Keratinocyte (primary cell): ENCODE results near the gene OSBPL5. TPM values are rescaled to one million over a fixed set of nuclear protein-coding genes. Genes with fewer than 3 reads are reported as not detected.

ENCODE experiments used
- DNase-seq: peaks from one replicate; pipeline ENCODE4 v3.0.0-alpha.2; 2011; ENCODE audit warnings: low read depth, missing footprints, low spot score
- FAIRE-seq: peaks from 2 replicates; lab custom pipeline; 2011; peaks lifted over from hg19 to GRCh38; lab: Jason Lieb, UNC
- H2AFZ ChIP-seq: 2 replicates; pipeline ENCODE4 v1.6.0; 2012; ENCODE audit warnings: low read length, control low read depth, inconsistent platforms; ENCODE audit not compliant: control insufficient read depth
- H3K27ac ChIP-seq: 2 replicates; pipeline ENCODE4 v1.5.1; 2011; ENCODE audit warnings: low read length; ENCODE audit not compliant: control insufficient read depth, insufficient read depth
- H3K27me3 ChIP-seq: 3 replicates; pipeline ENCODE4 v1.6.0; 2011; ENCODE audit warnings: low read length; ENCODE audit not compliant: control insufficient read depth, insufficient read depth; ENCODE audit errors: extremely low read depth
- H3K36me3 ChIP-seq, 2 experiments: 2 replicates in 1 of 2; 3 replicates in 1 of 2; pipeline ENCODE4 v1.5.1; 2011; ENCODE audit warnings: low read length in 2 of 2, mild to moderate bottlenecking in 1 of 2; ENCODE audit not compliant: control insufficient read depth in 2 of 2, insufficient read depth in 2 of 2; ENCODE audit errors: extremely low read depth in 1 of 2
- H3K4me1 ChIP-seq: 3 replicates; pipeline ENCODE4 v1.5.1; 2011; ENCODE audit warnings: low read length; ENCODE audit not compliant: control insufficient read depth, insufficient read depth; ENCODE audit errors: extremely low read depth
- H3K4me2 ChIP-seq: 3 replicates; pipeline ENCODE4 v1.6.0; 2011; ENCODE audit warnings: low read depth, low read length; ENCODE audit not compliant: control insufficient read depth, insufficient read depth; ENCODE audit errors: extremely low read depth
- H3K4me3 ChIP-seq, 3 experiments: fragments of 200-600 bp in 1 of 3; sonication (generic) in 1 of 3; 2 replicates in 2 of 3; 3 replicates in 1 of 3; pipeline ENCODE4 v1.5.1; 2011 to 2016; ENCODE audit warnings: low read length in 3 of 3, mild to moderate bottlenecking in 3 of 3, control low read depth in 2 of 3, inconsistent platforms in 1 of 3, low read depth in 1 of 3, mixed read lengths in 1 of 3, mixed run types in 1 of 3, moderate library complexity in 1 of 3; ENCODE audit not compliant: control insufficient read depth in 2 of 3, insufficient read depth in 2 of 3; ENCODE audit errors: extremely low read depth in 1 of 3
- H3K79me2 ChIP-seq: 2 replicates; pipeline ENCODE4 v1.6.0; 2012; ENCODE audit warnings: low read length; ENCODE audit not compliant: control insufficient read depth, insufficient read depth
- H3K9ac ChIP-seq: 3 replicates; pipeline ENCODE4 v1.6.0; 2011; ENCODE audit warnings: low read length; ENCODE audit not compliant: control insufficient read depth, insufficient read depth; ENCODE audit errors: extremely low read depth
- H3K9me1 ChIP-seq: 3 replicates; pipeline ENCODE4 v1.6.0; 2011; ENCODE audit warnings: low read length; ENCODE audit not compliant: control insufficient read depth, insufficient read depth; ENCODE audit errors: extremely low read depth
- H3K9me3 ChIP-seq: 2 replicates; pipeline ENCODE4 v1.5.1; 2012; ENCODE audit warnings: low read depth, low read length; ENCODE audit not compliant: control insufficient read depth
- H4K20me1 ChIP-seq: 3 replicates; pipeline ENCODE4 v1.6.0; 2011; ENCODE audit warnings: low read length; ENCODE audit not compliant: control insufficient read depth, insufficient read depth; ENCODE audit errors: extremely low read depth
- CTCF ChIP-seq, 3 experiments: IDR thresholded peaks in 1 of 3; conservative IDR thresholded peaks in 1 of 3; optimal IDR thresholded peaks in 1 of 3; 2 replicates in 2 of 3; 3 replicates in 1 of 3; pipeline versions ENCODE3 to v1.5.1; 2011; ENCODE audit warnings: low read length in 3 of 3, mild to moderate bottlenecking in 3 of 3, moderate library complexity in 2 of 3, control low read depth in 1 of 3, inconsistent platforms in 1 of 3; ENCODE audit not compliant: insufficient read depth in 2 of 3; ENCODE audit errors: extremely low read depth in 1 of 3
- EZH2 ChIP-seq: IDR thresholded peaks from one replicate; pipeline ENCODE4 v1.6.1; 2012; ENCODE audit warnings: inconsistent platforms, mild to moderate bottlenecking, low read length, moderate library complexity
- dilution Hi-C: fragments of 300-500 bp; cut with MboI; formaldehyde crosslinking; loops from one replicate; pipeline ENCODE4 v1.7.0; 2020; ENCODE audit warnings: low sequenced_read_pairs; ENCODE audit not compliant: extremely low pct_ligation_motif_present
- polyA plus RNA-seq, 5 experiments: library from polyadenylated mRNA; depleted of rRNA in 3 of 5; stranded (reverse) in 3 of 5; stranded (forward) in 1 of 5; unstranded in 1 of 5; fragments of >200 nt; gene quantifications; 1 replicate in 1 of 5; 2 replicates in 3 of 5; 3 replicates in 1 of 5; pipeline versions ENCODE4 v1.2.1 to v1.2.3, GENCODE V29; 2011 to 2012; ENCODE audit warnings: missing spikeins in 2 of 5, low read depth in 1 of 5, low replicate concordance in 1 of 5

OSBPL5 gene
- polyA plus RNA-seq, 1 donor (not counting 4 experiments of a cell fraction or from before 2014, with no cell fraction given): 3.0 TPM

- no peak for TF ChIP-seq EZH2
- no peak for TF ChIP-seq CTCF (optimal IDR thresholded peaks at IDR 0.05 in 1 of 3, IDR thresholded peaks at IDR 0.05 in 1 of 3, conservative IDR thresholded peaks at IDR 0.05 in 1 of 3; ENCODE audit: extremely low read depth in 1 of 3, insufficient read depth in 2 of 3, low read length in 3 of 3)
- Histone ChIP-seq H2AFZ (no peak overlapping the region), H3K4me3 (no peak overlapping the region), H3K9me3 (no peaks in the 10 kb centered on the region), H3K27ac (no peak overlapping the region), H3K9ac (no peak overlapping the region), H3K4me2 (no peak overlapping the region), H4K20me1 (no peaks in the 10 kb centered on the region), H3K27me3 (no peaks in the 10 kb centered on the region), H3K79me2 (peaks cover 8% of the 10 kb centered on the region), H3K4me1 (no peaks in the 10 kb centered on the region), H3K9me1 (no peaks in the 10 kb centered on the region), H3K36me3 (peaks cover 0 to 1% of the 10 kb centered on the region in 2 experiments)
- no peak for DNase-seq
- no peak for FAIRE-seq
- dilution Hi-C loops: no loop called here
These were observed 16.7 kb downstream of the OSBPL5 start for GRCh38 chr11:3148255-3148989.

GRCh38 chr11:3147626-3148025, 17.5 kb downstream of the OSBPL5 start:
- no peak for FAIRE-seq
- dilution Hi-C loops: no loop called here
- H3K79me2 ChIP-seq: peaks cover 8% of the 10 kb centered on the region
- H3K9me3 ChIP-seq: no peaks in the 10 kb centered on the region
- no peaks in the 10 kb centered on the region for H4K20me1 ChIP-seq
- H3K4me1 ChIP-seq: no peaks in the 10 kb centered on the region
- H3K27ac ChIP-seq: no peak overlapping the region
- no peak overlapping the region for H3K4me2 ChIP-seq
- no peak overlapping the region for H2AFZ ChIP-seq
- TF ChIP-seq EZH2: no peak
- no peak for TF ChIP-seq CTCF (optimal IDR thresholded peaks at IDR 0.05 in 1 of 3, IDR thresholded peaks at IDR 0.05 in 1 of 3, conservative IDR thresholded peaks at IDR 0.05 in 1 of 3; ENCODE audit: extremely low read depth in 1 of 3, insufficient read depth in 2 of 3, low read length in 3 of 3)
- DNase-seq: no peak
- no peak overlapping the region for H3K9ac ChIP-seq
- no peaks in the 10 kb centered on the region for H3K27me3 ChIP-seq
- H3K9me1 ChIP-seq: no peaks in the 10 kb centered on the region
- H3K36me3 ChIP-seq: peaks cover 0 to 1% of the 10 kb centered on the region in 2 experiments
- H3K4me3 ChIP-seq: no peak overlapping the region
